NCI-H2227 treated with DMSO at 0.1 percent for 48 hours (cell line): ENCODE measurements around the gene STPG2.
"Not testable (repeated sequence)": the region's sequence is repeated elsewhere in the genome, so short reads cannot be mapped to it uniquely, and the experiment has no call there.

Experiments
- DNase-seq: peaks from one replicate; lab custom pipeline; 2025; lab: John Stamatoyannopoulos, UW

Gene STPG2

DNA sequence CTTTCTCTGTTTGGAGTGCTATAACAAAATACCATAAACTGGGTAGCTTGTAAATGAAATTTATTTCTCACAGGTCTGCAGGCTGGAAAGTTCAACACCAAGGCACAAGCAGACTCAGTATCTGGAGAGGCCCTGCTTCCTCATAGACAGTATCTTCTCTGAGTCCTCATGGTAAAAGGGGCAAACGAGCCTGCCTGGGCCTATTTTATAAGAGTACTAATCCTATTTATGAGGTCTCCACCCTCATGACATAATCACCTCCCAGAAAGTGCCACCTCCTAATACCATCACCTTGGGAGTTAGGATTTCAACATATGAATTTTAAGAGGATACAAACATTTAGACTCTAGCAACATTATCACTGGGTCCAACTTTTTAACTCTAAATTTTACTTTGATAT, 200.3 kb downstream of the STPG2 start:
- no peak for DNase-seq

GRCh38 chr4:97942137-97942536, 201.1 kb downstream of the STPG2 start:
- no peak for DNase-seq

DNA sequence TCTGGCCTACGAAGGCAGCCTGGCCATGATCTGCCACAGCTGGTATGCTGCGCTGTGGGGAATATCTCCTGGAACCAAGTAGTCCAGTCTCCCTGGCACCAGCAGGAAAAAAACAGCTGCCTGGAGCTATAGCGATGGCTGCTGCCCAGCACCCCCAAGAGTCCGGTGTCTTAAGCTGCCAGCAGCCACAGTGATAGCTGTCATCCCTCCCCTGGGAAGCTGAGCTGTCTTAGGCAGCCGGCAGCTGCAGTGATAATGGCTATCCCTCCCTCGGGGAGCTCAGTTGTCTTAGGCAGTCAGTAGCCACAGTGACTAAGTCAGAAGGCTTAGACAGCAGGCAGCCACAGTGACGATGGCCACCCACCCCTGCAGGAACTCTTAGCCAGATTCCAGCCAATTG, 205.1 kb downstream of the STPG2 start:
- no peak for DNase-seq

- DNase-seq: no peak
Measured at GRCh38 chr4:97924341-97924958, 218.8 kb downstream of the STPG2 start.

GRCh38 chr4:97923096-97923495, 220.2 kb downstream of the STPG2 start:
- no peak for DNase-seq

GRCh38 chr4:97917115-97917514, 226.2 kb downstream of the STPG2 start:
- DNase-seq: no peak

GRCh38 chr4:97912156-97912555, 231.1 kb downstream of the STPG2 start:
- no peak for DNase-seq

GRCh38 chr4:97911236-97911906, 231.9 kb downstream of the STPG2 start:
- DNase-seq: no peak

DNA sequence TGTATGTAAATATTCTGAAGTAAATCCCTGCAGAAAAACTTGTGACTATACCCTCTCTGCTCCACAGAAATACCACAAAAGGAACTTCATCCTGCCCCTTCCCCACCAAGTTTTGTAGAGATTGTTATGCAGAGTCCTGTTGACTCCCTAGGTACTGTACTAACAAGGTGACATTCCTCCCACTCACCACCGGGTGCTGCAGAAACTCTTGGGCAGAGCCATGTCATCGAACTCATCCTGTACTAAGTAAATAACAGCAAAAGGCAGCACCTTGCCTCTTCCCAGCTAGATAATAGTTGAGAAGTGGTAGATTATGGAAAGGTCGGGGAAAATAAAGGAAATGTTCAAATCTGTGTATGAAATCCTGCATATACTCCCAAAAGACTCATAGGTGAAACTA, 233.3 kb downstream of the STPG2 start:
- DNase-seq: no peak

GRCh38 chr4:97903436-97904189, 239.7 kb downstream of the STPG2 start:
- DNase-seq: not testable (repeated sequence)

- DNase-seq: no peak
Measured at GRCh38 chr4:97900229-97900628, 243.0 kb downstream of the STPG2 start.

GRCh38 chr4:97892592-97893266, 250.5 kb downstream of the STPG2 start:
- no peak for DNase-seq

- no peak for DNase-seq
Measured at GRCh38 chr4:97879942-97880341, 263.3 kb downstream of the STPG2 start.

GRCh38 chr4:97868097-97868496, 275.2 kb downstream of the STPG2 start:
- no peak for DNase-seq

- no peak for DNase-seq
Measured at GRCh38 chr4:97867557-97868091, 275.7 kb downstream of the STPG2 start.

GRCh38 chr4:97866821-97867556, 276.3 kb downstream of the STPG2 start:
- DNase-seq: no peak

GRCh38 chr4:97851115-97851514, 292.2 kb downstream of the STPG2 start:
- no peak for DNase-seq

GRCh38 chr4:97845758-97846157, 297.5 kb downstream of the STPG2 start:
- DNase-seq: no peak

GRCh38 chr4:97841512-97841911, 301.8 kb downstream of the STPG2 start:
- no peak for DNase-seq

DNA sequence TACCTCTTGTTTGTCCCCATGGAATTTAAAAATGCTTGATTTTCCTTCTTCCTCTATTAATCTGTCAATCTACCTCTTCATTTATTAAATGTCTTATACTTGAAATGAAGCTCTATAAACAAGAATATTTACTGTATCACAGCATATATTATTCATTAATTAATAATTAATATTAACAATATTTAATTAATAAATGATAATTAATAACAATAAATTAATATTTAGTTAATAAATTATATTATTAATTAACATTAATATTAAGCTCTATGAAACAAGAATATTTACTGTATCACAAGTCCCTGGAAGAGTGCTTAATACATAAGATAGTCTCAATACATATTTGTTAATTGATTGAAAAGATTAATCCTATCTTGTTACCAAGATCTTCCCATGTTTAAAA, 306.6 kb downstream of the STPG2 start:
- no peak for DNase-seq

- no peak for DNase-seq
Measured at GRCh38 chr4:97828646-97829045, 314.6 kb downstream of the STPG2 start.

GRCh38 chr4:97819294-97819693, 324.0 kb downstream of the STPG2 start:
- DNase-seq: no peak
